Globus pallidus (tissue), 1 donor: ENCODE results near the gene DUSP8.

Source experiments
- DNase-seq: peaks from one replicate; pipeline ENCODE4 v3.0.0-alpha.2; 2015; ENCODE audit warnings: low spot score

DUSP8 gene

GRCh38 chr11:1553808-1554594 is 18.1 kb downstream of the DUSP8 start:
- no peak for DNase-seq

- peak; percentile 87 for DNase-seq
These were observed 22.4 kb downstream of the DUSP8 start for GRCh38 chr11:1549338-1550330.

- DNase-seq: peak; percentile 50
These were observed 23.6 kb downstream of the DUSP8 start for GRCh38 chr11:1548221-1549070.

GRCh38 chr11:1547467-1548098 is 24.5 kb downstream of the DUSP8 start:
- DNase-seq: no peak

- DNase-seq: no peak
These were observed 25.3 kb downstream of the DUSP8 start for GRCh38 chr11:1546536-1547466.

- DNase-seq: no peak
These were observed 26.0 kb downstream of the DUSP8 start for GRCh38 chr11:1546077-1546535.

- no peak for DNase-seq
These were observed 26.6 kb downstream of the DUSP8 start for GRCh38 chr11:1545432-1545831.

- no peak for DNase-seq
These were observed 27.5 kb downstream of the DUSP8 start for GRCh38 chr11:1544536-1544935.

GRCh38 chr11:1543606-1544263 is 28.3 kb downstream of the DUSP8 start:
- no peak for DNase-seq

- no peak for DNase-seq
These were observed 29.8 kb downstream of the DUSP8 start for GRCh38 chr11:1542267-1542666.

- DNase-seq: peak; percentile 93
These were observed 30.4 kb downstream of the DUSP8 start for GRCh38 chr11:1541474-1542204.

- no peak for DNase-seq
These were observed 32.0 kb downstream of the DUSP8 start for GRCh38 chr11:1540074-1540473.

- DNase-seq: no peak
These were observed 33.9 kb downstream of the DUSP8 start for GRCh38 chr11:1538153-1538552.

- no peak for DNase-seq
These were observed 35.8 kb downstream of the DUSP8 start for GRCh38 chr11:1536065-1536843.

GRCh38 chr11:1534682-1535081 is 37.4 kb downstream of the DUSP8 start:
- no peak for DNase-seq

GRCh38 chr11:1534171-1534570 is 37.9 kb downstream of the DUSP8 start:
- DNase-seq: no peak

- DNase-seq: no peak
These were observed 38.7 kb downstream of the DUSP8 start for GRCh38 chr11:1533342-1533725.
